A549 treated with AZD2906 at 1 μM for 4 hours (cell line): ENCODE results near the gene ZFP28. TPM values are rescaled to one million over a fixed set of nuclear protein-coding genes. Genes with fewer than 3 reads are reported as not detected.

ENCODE experiments used
- total RNA-seq: library from RNA; stranded (reverse); fragments of 200-300 nt; extraction: Qiagen RNA extraction; gene quantifications from 5 replicates; pipeline ENCODE4 v1.2.3, GENCODE V29; 2022

Gene ZFP28
- total RNA-seq: 2.7 to 4.4 TPM (median 3.8 TPM) in 5 replicates

GRCh38 chr19:56538761-56539263, at the start of gene ZFP28:
Gene ZFP28 (plus strand): TSS chr19:56538948. CDS start chr19:56539019, 71 bp downstream.

GRCh38 chr19:56507446-56508289, 31.1 kb upstream of the ZFP28 start, which contains the start of gene ZNF471:
Gene ZNF471 (plus strand): TSS chr19:56507855. CDS start chr19:56511572, 3,717 bp downstream.

GRCh38 chr19:56567274-56568120, 28.7 kb downstream of the ZFP28 start, which contains the start of gene ZNF470:
Gene ZNF470 (plus strand): TSS chr19:56567468. CDS start chr19:56570312, 2,844 bp downstream.

GRCh38 chr19:56594783-56595547, 56.2 kb downstream of the ZFP28 start, which contains the start of gene ZNF71:
Gene ZNF71 (plus strand): TSS chr19:56595302. CDS start chr19:56601559, 6,257 bp downstream.

Other genes with a start within 250 kb of the ZFP28 start
- 7.5 to 9.0 TPM (median 8.3 TPM) in 5 replicates for gene ZSCAN5A, start 224.1 kb upstream of the ZFP28 start, total RNA-seq
- 0.91 to 1.1 TPM (median 1.0 TPM) in 5 replicates for gene ZNF582, start 145.4 kb upstream of the ZFP28 start, total RNA-seq
- gene ZNF583, start 134.6 kb upstream of the ZFP28 start, total RNA-seq: 1.7 to 2.4 TPM (median 2.2 TPM) in 5 replicates
- gene ZNF667, start 61.6 kb upstream of the ZFP28 start, total RNA-seq: not detected in 5 replicates
- 0.02 to 0.07 TPM (median 0.05 TPM) in 5 replicates for gene ZNF471, start 31.1 kb upstream of the ZFP28 start, total RNA-seq
- 1.3 to 1.7 TPM (median 1.5 TPM) in 5 replicates for gene ZNF470, start 28.5 kb downstream of the ZFP28 start, total RNA-seq
- gene ZNF71, start 56.4 kb downstream of the ZFP28 start, total RNA-seq: 10.0 to 12.4 TPM (median 11.7 TPM) in 5 replicates
- 0.08 to 0.11 TPM in 2 of 5 replicates, not detected in the others for gene SMIM17, start 104.2 kb downstream of the ZFP28 start, total RNA-seq
- gene ZNF835, start 132.8 kb downstream of the ZFP28 start, total RNA-seq: not detected in 5 replicates